Small intestine (tissue), 7 donors: ENCODE data around the gene CRACDL. TPM values are rescaled to one million over a fixed set of nuclear protein-coding genes. Genes with fewer than 3 reads are reported as not detected.
A peak's percentile ranks its signal among the peaks of the same experiment; 100 is the strongest.

Source experiments
- DNase-seq, 2 donors: peaks; one replicate each; pipeline versions ENCODE4 v3.0.0 to v3.0.0-alpha.2; 2013
- FAIRE-seq: peaks from 2 replicates; lab custom pipeline; 2012; peaks lifted over from hg19 to GRCh38; lab: Jason Lieb, UNC
- H3K27ac ChIP-seq, 3 donors: one replicate each; pipeline ENCODE4 v1.5.1; 2013; ENCODE audit warnings: low read length in 2 of 3, mild to moderate bottlenecking in 2 of 3, control low read depth in 1 of 3, inconsistent platforms in 1 of 3, low read depth in 1 of 3, moderate library complexity in 1 of 3
- H3K27me3 ChIP-seq, 3 donors: one replicate each; pipeline ENCODE4 v1.6.1; 2013; ENCODE audit warnings: low read length in 3 of 3, inconsistent platforms in 1 of 3; ENCODE audit not compliant: control insufficient read depth in 3 of 3, insufficient read depth in 3 of 3
- H3K36me3 ChIP-seq, 3 donors: one replicate each; pipeline ENCODE4 v1.6.1; 2013; ENCODE audit warnings: low read length in 3 of 3, inconsistent platforms in 1 of 3, low read depth in 1 of 3, mild to moderate bottlenecking in 1 of 3, moderate library complexity in 1 of 3; ENCODE audit not compliant: control insufficient read depth in 3 of 3, insufficient read depth in 2 of 3
- H3K4me1 ChIP-seq, 3 donors: one replicate each; pipeline ENCODE4 v1.6.1; 2013; ENCODE audit warnings: low read length in 2 of 3, inconsistent platforms in 1 of 3, low read depth in 1 of 3, mild to moderate bottlenecking in 1 of 3, moderate library complexity in 1 of 3; ENCODE audit not compliant: control insufficient read depth in 3 of 3, insufficient read depth in 2 of 3
- H3K4me3 ChIP-seq, 3 donors: one replicate each; pipeline ENCODE4 v1.5.1; 2013; ENCODE audit warnings: low read length in 3 of 3, control low read depth in 1 of 3, inconsistent platforms in 1 of 3, low read depth in 1 of 3, mild to moderate bottlenecking in 1 of 3, moderate library complexity in 1 of 3
- H3K9me3 ChIP-seq, 2 donors: one replicate each; pipeline ENCODE4 v1.6.1; 2013; ENCODE audit warnings: low read depth in 1 of 2, low read length in 1 of 2; ENCODE audit not compliant: control insufficient read depth in 2 of 2, insufficient read depth in 1 of 2
- WGBS, 3 donors: extraction: QIAGEN DNeasy Blood & Tissue Kit; methylation state at CpG; one replicate each; pipeline ENCODE4 v1.1.7; 2013; 5-methylcytosine and 5-hydroxymethylcytosine counted together
- polyA plus RNA-seq, 4 donors: library from polyadenylated mRNA; stranded (reverse) in 3 of 4; unstranded in 1 of 4; fragments of 200-250 nt in 3 of 4; fragments of 120-200 nt in 1 of 4; gene quantifications; one replicate each; pipeline versions ENCODE4 v1.2.1 to v1.2.3, GENCODE V29; 2013
- donor health status: healthy with polysubstance abuse.
- donor health status: control.
- donor health status: control.
- donor health status: Bipolar disorder and iron deficiency.
- donor health status: healthy.

The CRACDL gene
- polyA plus RNA-seq, 4 donors, result 3.0 to 10.3 (median 7.3) TPM

- Histone ChIP-seq H3K27me3 (peaks cover 3 to 19% (median 14%) of the 10 kb centered on the region in 3 donors), H3K27ac (no peak overlapping the region), H3K9me3 (no peaks in the 10 kb centered on the region), H3K4me1 (peaks cover 0 to 2% (median 2%) of the 10 kb centered on the region in 3 donors), H3K36me3 (no peaks in the 10 kb centered on the region), H3K4me3 (no peak overlapping the region)
- FAIRE-seq (no peak), DNase-seq (no peak)
- WGBS, 3 donors, result 66 to 69% (median 67%) methylated on average over 3 of the region's 3 CpGs
Measured at GRCh38 chr2:98931596-98931995, 4.4 kb downstream of the CRACDL start.

GRCh38 chr2:98929920-98930319 is 6.1 kb downstream of the CRACDL start:
- Histone ChIP-seq H3K27ac (no peak overlapping the region), H3K36me3 (no peaks in the 10 kb centered on the region), H3K4me1 (peaks cover 0 to under 1% (median 0%) of the 10 kb centered on the region in 3 donors), H3K9me3 (no peaks in the 10 kb centered on the region), H3K27me3 (peaks cover 2 to 9% (median 8%) of the 10 kb centered on the region in 3 donors), H3K4me3 (no peak overlapping the region)
- FAIRE-seq, result no peak
- DNase-seq, result no peak
- 90 to 93% (median 91%) methylated on average over 15 of the region's 15 CpGs for WGBS, 3 donors

- peaks cover 0 to 5% (median 0%) of the 10 kb centered on the region in 3 donors for H3K4me1 ChIP-seq
- no peak for FAIRE-seq
- no peak overlapping the region for H3K4me3 ChIP-seq
- H3K27ac ChIP-seq, result no peak overlapping the region
- no peak for DNase-seq
- no peaks in the 10 kb centered on the region for H3K36me3 ChIP-seq
- 90 to 93% (median 91%) methylated on average over 10 of the region's 10 CpGs for WGBS, 3 donors
- peaks cover 0 to 2% (median 0%) of the 10 kb centered on the region in 3 donors for H3K27me3 ChIP-seq
- no peaks in the 10 kb centered on the region for H3K9me3 ChIP-seq
Measured at GRCh38 chr2:98928242-98928641, 7.8 kb downstream of the CRACDL start.

- Histone ChIP-seq H3K9me3 (no peaks in the 10 kb centered on the region), H3K27me3 (no peaks in the 10 kb centered on the region), H3K4me3 (no peak overlapping the region), H3K4me1 (peaks cover 0 to 5% (median 0%) of the 10 kb centered on the region in 3 donors), H3K27ac (no peak overlapping the region), H3K36me3 (no peaks in the 10 kb centered on the region)
- FAIRE-seq (no peak), DNase-seq (no peak)
- WGBS, 3 donors, result 85 to 93% (median 92%) methylated on average over 12 to 13 of the region's 13 CpGs
Measured at GRCh38 chr2:98927027-98927426, 9.0 kb downstream of the CRACDL start.

GRCh38 chr2:98926601-98927000 is 9.4 kb downstream of the CRACDL start:
- Histone ChIP-seq H3K4me3 (no peak overlapping the region), H3K9me3 (no peaks in the 10 kb centered on the region), H3K4me1 (peaks cover 0 to 5% (median 0%) of the 10 kb centered on the region in 3 donors), H3K36me3 (no peaks in the 10 kb centered on the region), H3K27me3 (no peaks in the 10 kb centered on the region), H3K27ac (no peak overlapping the region)
- no peak for FAIRE-seq
- no peak for DNase-seq
- WGBS, 3 donors, result 85 to 92% (median 85%) methylated on average over 12 of the region's 12 CpGs

- DNase-seq (no peak), FAIRE-seq (no peak)
- no peaks in the 10 kb centered on the region for H3K27me3 ChIP-seq
- 24 to 48% (median 39%) methylated on average over 4 of the region's 4 CpGs for WGBS, 3 donors
- no peak overlapping the region for H3K4me3 ChIP-seq
- peaks cover 0 to 5% (median 0%) of the 10 kb centered on the region in 3 donors for H3K4me1 ChIP-seq
- H3K9me3 ChIP-seq, result no peaks in the 10 kb centered on the region
- no peak overlapping the region for H3K27ac ChIP-seq
- H3K36me3 ChIP-seq, result no peaks in the 10 kb centered on the region
Measured at GRCh38 chr2:98924910-98925309, 11.1 kb downstream of the CRACDL start.

GRCh38 chr2:98924038-98924830 is 11.8 kb downstream of the CRACDL start:
- no peaks in the 10 kb centered on the region for H3K27me3 ChIP-seq
- FAIRE-seq, result no peak

GRCh38 chr2:98923244-98923940 is 12.6 kb downstream of the CRACDL start:
- Histone ChIP-seq H3K4me1 (peaks cover 0 to 5% (median 0%) of the 10 kb centered on the region in 3 donors), H3K27ac (no peak overlapping the region), H3K9me3 (no peaks in the 10 kb centered on the region), H3K27me3 (no peaks in the 10 kb centered on the region), H3K4me3 (no peak overlapping the region), H3K36me3 (no peaks in the 10 kb centered on the region)
- WGBS, 3 donors, result 87 to 100% (median 100%) methylated on average over 1 of the region's 1 CpG
- FAIRE-seq, result no peak
- no peak for DNase-seq

More at GRCh38 chr2:98924038-98924830, 11.8 kb downstream of the CRACDL start:
- Histone ChIP-seq H3K36me3 (no peaks in the 10 kb centered on the region), H3K4me1 (peaks cover 0 to 5% (median 0%) of the 10 kb centered on the region in 3 donors), H3K9me3 (no peaks in the 10 kb centered on the region), H3K4me3 (no peak overlapping the region), H3K27ac (no peak overlapping the region)
- WGBS, 3 donors, result 53 to 74% (median 66%) methylated on average over 4 of the region's 4 CpGs
- peak in 1 of 2 donors; percentile 40 for DNase-seq
